GM12892 (cell line): ENCODE data around the gene DLG3.

Source experiments
- POLR2A ChIP-seq: IDR thresholded peaks from 2 replicates; pipeline ENCODE4 v1.6.1; 2011; ENCODE audit warnings: low read depth, low read length, control low read depth
- POLR2AphosphoS5 ChIP-seq: IDR thresholded peaks from 2 replicates; pipeline ENCODE4 v1.6.1; 2011; ENCODE audit warnings: low read depth, low read length, control low read depth
- TAF1 ChIP-seq: IDR thresholded peaks from 2 replicates; pipeline ENCODE4 v1.6.1; 2011; ENCODE audit warnings: low read depth, mild to moderate bottlenecking, control low read depth, low read length, borderline replicate concordance

DNA sequence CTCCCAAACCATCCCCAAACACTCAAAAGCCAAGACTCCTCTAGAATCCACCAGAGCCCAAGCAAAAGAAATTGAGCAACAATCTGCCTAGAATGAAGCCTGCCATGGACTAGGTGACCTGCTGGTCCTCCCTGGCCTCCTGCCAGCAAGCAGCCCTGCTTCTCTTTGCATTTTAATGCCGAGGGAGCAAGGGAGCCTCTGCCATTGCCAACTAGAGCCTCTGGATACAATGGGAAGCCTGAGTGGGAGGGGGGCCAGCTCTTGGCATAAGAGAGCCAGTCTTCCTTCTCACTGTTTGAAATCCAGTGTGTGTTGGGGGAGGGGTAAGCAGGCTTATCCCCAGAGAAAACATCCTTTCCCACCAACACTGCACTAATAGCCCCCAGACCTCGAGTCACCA, 23.0 kb upstream of the DLG3 start:
- no peak for TF ChIP-seq POLR2A
- TF ChIP-seq TAF1, result no peak
- TF ChIP-seq POLR2AphosphoS5, result no peak
